Measurements from ENCODE around the gene OSBPL2.
A peak's percentile ranks its signal among the peaks of the same experiment; 100 is the strongest.

OSBPL2 gene

GRCh38 chr20:62200491-62201172, 37.7 kb upstream of the OSBPL2 start:
- DNase-seq (ENCODE audit: low read depth): no peak
- TF ChIP-seq CTCF (conservative IDR thresholded peaks at IDR 0.05; ENCODE audit: control insufficient read depth, insufficient read depth, low read depth, low read length): no peak
- H3K4me3 ChIP-seq (ENCODE audit: control insufficient read depth, low read depth, low read length): no peak overlapping the region

GRCh38 chr20:62201173-62202082, 36.9 kb upstream of the OSBPL2 start:
- no peak overlapping the region for H3K4me3 ChIP-seq (ENCODE audit: control insufficient read depth, low read depth, low read length)
- DNase-seq (ENCODE audit: low read depth): no peak
- TF ChIP-seq CTCF (conservative IDR thresholded peaks at IDR 0.05; ENCODE audit: control insufficient read depth, insufficient read depth, low read depth, low read length): no peak

GRCh38 chr20:62202083-62202395, 36.3 kb upstream of the OSBPL2 start:
- TF ChIP-seq CTCF (conservative IDR thresholded peaks at IDR 0.05; ENCODE audit: control insufficient read depth, insufficient read depth, low read depth, low read length): no peak
- DNase-seq (ENCODE audit: low read depth): peak; percentile 6
- no peak overlapping the region for H3K4me3 ChIP-seq (ENCODE audit: control insufficient read depth, low read depth, low read length)

- TF ChIP-seq CTCF (conservative IDR thresholded peaks at IDR 0.05; ENCODE audit: control insufficient read depth, insufficient read depth, low read depth, low read length): no peak
- H3K4me3 ChIP-seq (ENCODE audit: control insufficient read depth, low read depth, low read length): no peak overlapping the region
- no peak for DNase-seq (ENCODE audit: low read depth)
These were observed 35.5 kb upstream of the OSBPL2 start for GRCh38 chr20:62202676-62203377.

GRCh38 chr20:62203378-62204030, 34.8 kb upstream of the OSBPL2 start:
- no peak overlapping the region for H3K4me3 ChIP-seq (ENCODE audit: control insufficient read depth, low read depth, low read length)
- no peak for TF ChIP-seq CTCF (conservative IDR thresholded peaks at IDR 0.05; ENCODE audit: control insufficient read depth, insufficient read depth, low read depth, low read length)
- DNase-seq (ENCODE audit: low read depth): peak; percentile 7

GRCh38 chr20:62205618-62206387, 32.5 kb upstream of the OSBPL2 start:
- H3K4me3 ChIP-seq (ENCODE audit: control insufficient read depth, low read depth, low read length): no peak overlapping the region
- no peak for DNase-seq (ENCODE audit: low read depth)
- TF ChIP-seq CTCF (conservative IDR thresholded peaks at IDR 0.05; ENCODE audit: control insufficient read depth, insufficient read depth, low read depth, low read length): no peak
